Osteocyte (in vitro differentiated cells): ENCODE data around the gene SLC30A1. TPM values are rescaled to one million over a fixed set of nuclear protein-coding genes. Genes with fewer than 3 reads are reported as not detected.
"Not testable (repeated sequence)": the region's sequence is repeated elsewhere in the genome, so short reads cannot be mapped to it uniquely, and the experiment has no call there.

ENCODE experiments used
- DNase-seq: peaks from one replicate; pipeline ENCODE4 v3.0.0; 2021; ENCODE audit warnings: mixed read lengths; ENCODE audit not compliant: unreplicated experiment; ENCODE audit errors: extremely low spot score
- H3K27ac Mint-ChIP-seq: one replicate; pipeline ENCODE4 v1.8.0; 2021; ENCODE audit warnings: mild to moderate bottlenecking, mixed read lengths; ENCODE audit not compliant: unreplicated experiment
- H3K27me3 Mint-ChIP-seq: one replicate; pipeline ENCODE4 v1.8.0; 2021; ENCODE audit warnings: mixed read lengths; ENCODE audit not compliant: unreplicated experiment
- H3K36me3 Mint-ChIP-seq: one replicate; pipeline ENCODE4 v1.8.0; 2021; ENCODE audit warnings: mixed read lengths; ENCODE audit not compliant: unreplicated experiment
- H3K4me1 Mint-ChIP-seq: one replicate; pipeline ENCODE4 v1.8.0; 2021; ENCODE audit warnings: mixed read lengths; ENCODE audit not compliant: unreplicated experiment
- H3K4me3 Mint-ChIP-seq: one replicate; pipeline ENCODE4 v1.8.0; 2021; ENCODE audit warnings: mild to moderate bottlenecking, moderate library complexity, mixed read lengths; ENCODE audit not compliant: unreplicated experiment
- H3K9me3 Mint-ChIP-seq: one replicate; pipeline ENCODE4 v1.8.0; 2021; ENCODE audit warnings: mixed read lengths; ENCODE audit not compliant: unreplicated experiment
- total RNA-seq: library from RNA; stranded (reverse); gene quantifications from 2 replicates; pipeline ENCODE4 v1.2.1, GENCODE V29; 2021
- TF ChIP-seq, protein P1 (sequence below): fragments of 200-600 bp; sonication (generic); IDR thresholded peaks from 2 replicates; pipeline ENCODE4 v1.5.0; 2021; ENCODE audit warnings: antibody characterized with exemption, mild to moderate bottlenecking, moderate library complexity

Gene SLC30A1
- total RNA-seq, 1 donor from 2014 or later, result 12.1 TPM

DNA sequence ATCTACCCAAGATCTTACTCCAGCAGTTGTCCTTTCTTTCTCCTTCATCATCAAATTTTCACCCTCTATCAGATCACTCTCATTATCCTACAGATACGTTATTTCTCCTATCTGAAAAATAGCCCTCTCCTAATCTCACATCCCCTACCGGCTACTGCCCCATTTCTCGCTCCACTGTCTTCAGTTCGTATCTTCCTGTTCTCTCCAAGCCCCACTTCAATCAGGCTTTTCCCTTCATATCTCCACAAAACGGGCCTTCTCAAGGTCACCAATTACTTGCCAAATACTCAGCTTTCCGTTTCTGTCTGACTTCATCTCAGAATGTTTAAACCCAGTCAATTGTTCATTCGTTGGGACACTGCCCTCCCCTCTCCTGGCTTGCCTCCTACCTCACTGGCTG is 32.4 kb downstream of the SLC30A1 start:
- no peak for DNase-seq
- TF ChIP-seq, protein P1, sequence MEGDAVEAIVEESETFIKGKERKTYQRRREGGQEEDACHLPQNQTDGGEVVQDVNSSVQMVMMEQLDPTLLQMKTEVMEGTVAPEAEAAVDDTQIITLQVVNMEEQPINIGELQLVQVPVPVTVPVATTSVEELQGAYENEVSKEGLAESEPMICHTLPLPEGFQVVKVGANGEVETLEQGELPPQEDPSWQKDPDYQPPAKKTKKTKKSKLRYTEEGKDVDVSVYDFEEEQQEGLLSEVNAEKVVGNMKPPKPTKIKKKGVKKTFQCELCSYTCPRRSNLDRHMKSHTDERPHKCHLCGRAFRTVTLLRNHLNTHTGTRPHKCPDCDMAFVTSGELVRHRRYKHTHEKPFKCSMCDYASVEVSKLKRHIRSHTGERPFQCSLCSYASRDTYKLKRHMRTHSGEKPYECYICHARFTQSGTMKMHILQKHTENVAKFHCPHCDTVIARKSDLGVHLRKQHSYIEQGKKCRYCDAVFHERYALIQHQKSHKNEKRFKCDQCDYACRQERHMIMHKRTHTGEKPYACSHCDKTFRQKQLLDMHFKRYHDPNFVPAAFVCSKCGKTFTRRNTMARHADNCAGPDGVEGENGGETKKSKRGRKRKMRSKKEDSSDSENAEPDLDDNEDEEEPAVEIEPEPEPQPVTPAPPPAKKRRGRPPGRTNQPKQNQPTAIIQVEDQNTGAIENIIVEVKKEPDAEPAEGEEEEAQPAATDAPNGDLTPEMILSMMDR, result no peak

DNA sequence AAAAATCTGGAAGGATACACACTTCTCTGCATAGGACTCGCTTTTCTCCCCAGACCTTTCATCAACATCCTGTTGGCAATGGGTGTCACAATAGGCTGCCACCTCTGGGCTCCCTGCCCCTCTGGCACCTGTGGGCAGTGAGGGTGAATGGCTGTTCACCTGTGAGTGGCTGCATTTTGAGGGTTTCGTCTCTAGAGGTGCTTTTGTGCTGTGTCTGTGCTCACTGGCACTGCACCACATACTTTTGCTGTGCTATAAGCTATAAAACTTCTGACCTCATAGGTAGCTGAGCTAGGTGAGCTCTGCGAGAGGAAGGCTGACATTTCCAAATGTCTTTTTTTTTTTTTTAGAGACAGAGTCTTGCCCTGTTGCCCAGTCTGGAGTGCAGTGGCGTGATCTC is 35.9 kb downstream of the SLC30A1 start:
- Mint-ChIP-seq H3K4me3 (no peak overlapping the region), H3K9me3 (no peaks in the 10 kb centered on the region), H3K27ac (no peak overlapping the region), H3K36me3 (no peaks in the 10 kb centered on the region), H3K27me3 (peaks cover 7% of the 10 kb centered on the region), H3K4me1 (peaks cover 3% of the 10 kb centered on the region)
- DNase-seq, result no peak
- TF ChIP-seq, protein P1, result no peak

More for the DNA sequence above, 32.4 kb downstream of the SLC30A1 start:
- peaks cover 9% of the 10 kb centered on the region for H3K27me3 Mint-ChIP-seq
- H3K9me3 Mint-ChIP-seq, result no peaks in the 10 kb centered on the region
- H3K27ac Mint-ChIP-seq, result no peak overlapping the region
- peaks cover 9% of the 10 kb centered on the region for H3K4me1 Mint-ChIP-seq
- no peaks in the 10 kb centered on the region for H3K36me3 Mint-ChIP-seq
- no peak overlapping the region for H3K4me3 Mint-ChIP-seq

DNA sequence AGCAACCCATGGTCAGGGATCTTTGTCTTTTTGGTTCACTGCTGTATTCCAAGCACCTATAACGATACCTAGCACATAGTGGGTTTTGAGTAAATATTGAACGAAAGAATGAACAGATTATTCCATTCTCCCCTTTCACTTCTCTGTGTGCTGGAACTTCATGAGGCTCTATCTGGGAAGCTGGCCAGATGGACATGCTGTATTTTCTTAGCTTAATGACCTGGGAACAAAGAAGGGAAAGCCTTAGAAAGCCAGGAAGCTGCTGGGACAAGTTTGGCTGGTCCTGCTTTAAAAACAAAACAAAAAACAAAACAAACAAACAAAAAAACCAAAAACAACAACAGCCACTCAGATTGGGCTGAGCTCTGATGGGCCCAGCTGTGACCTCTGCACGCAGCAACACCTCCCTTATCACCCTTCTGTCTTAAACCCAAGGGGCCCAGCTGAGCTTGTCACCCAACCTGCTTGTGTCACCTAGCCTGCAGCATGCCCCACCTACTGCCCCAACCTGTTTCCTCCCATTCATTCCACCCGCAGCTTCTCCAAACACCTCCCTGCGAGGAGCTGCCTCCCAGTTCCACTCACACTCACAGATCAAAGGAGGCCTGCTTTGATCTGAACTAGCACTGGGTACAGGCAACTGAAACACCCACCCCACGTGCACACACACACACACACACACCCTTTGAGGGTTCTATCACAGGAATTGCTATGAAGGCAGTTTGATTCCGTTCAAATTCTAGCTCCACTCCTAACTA is 37.1 kb downstream of the SLC30A1 start:
- no peaks in the 10 kb centered on the region for H3K9me3 Mint-ChIP-seq
- no peak overlapping the region for H3K4me3 Mint-ChIP-seq
- H3K27ac Mint-ChIP-seq, result no peak overlapping the region

DNA sequence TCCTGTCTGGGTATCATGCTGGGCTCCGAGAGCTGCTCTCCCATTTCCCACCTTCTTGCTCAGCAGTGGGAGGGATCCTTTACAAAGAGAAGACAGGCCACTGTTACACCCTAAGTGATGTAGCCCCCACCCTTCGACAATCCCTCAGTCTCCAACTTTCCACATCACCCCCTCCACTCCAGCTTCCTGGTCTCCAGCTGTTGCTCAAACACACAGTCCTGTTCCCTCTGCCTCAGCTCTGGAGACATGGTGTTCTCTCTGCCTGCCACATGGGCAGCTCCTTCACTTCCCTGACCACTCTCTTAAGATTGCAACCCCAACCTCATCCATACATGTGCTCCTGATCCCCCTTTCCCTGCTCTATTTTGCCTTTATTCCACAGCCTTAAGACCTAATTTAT is 37.7 kb downstream of the SLC30A1 start:
- DNase-seq, result no peak
- no peak overlapping the region for H3K4me3 Mint-ChIP-seq
- TF ChIP-seq, protein P1, result no peak
- peaks cover 7% of the 10 kb centered on the region for H3K27me3 Mint-ChIP-seq
- H3K36me3 Mint-ChIP-seq, result no peaks in the 10 kb centered on the region
- no peak overlapping the region for H3K27ac Mint-ChIP-seq
- no peaks in the 10 kb centered on the region for H3K9me3 Mint-ChIP-seq
- peaks cover 3% of the 10 kb centered on the region for H3K4me1 Mint-ChIP-seq

More for the DNA sequence above, 37.1 kb downstream of the SLC30A1 start:
- DNase-seq, result no peak
- Mint-ChIP-seq H3K27me3 (peaks cover 7% of the 10 kb centered on the region), H3K4me1 (peaks cover 3% of the 10 kb centered on the region), H3K36me3 (no peaks in the 10 kb centered on the region)
- TF ChIP-seq, protein P1, result no peak

DNA sequence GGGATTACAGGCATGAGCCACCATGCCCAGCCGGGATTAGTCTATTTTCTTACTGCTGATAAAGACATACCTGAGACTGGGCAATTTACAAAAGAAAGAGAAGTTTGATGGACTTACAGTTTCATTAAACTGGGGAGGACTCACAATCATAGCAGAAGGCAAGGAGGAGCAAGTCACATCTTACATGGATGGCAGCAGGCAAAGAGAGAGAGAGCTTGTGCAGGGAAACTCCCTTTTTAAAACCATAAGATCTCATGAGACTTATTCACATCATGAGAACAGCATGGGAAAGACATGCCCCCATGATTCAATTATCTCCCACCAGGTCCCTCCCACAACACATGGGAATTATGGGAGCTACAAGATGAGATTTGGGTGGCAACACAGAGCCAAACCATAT is 38.1 kb downstream of the SLC30A1 start:
- H3K4me1 Mint-ChIP-seq, DNase-seq, H3K4me3 Mint-ChIP-seq, H3K36me3 Mint-ChIP-seq, H3K27ac Mint-ChIP-seq, H3K27me3 Mint-ChIP-seq, H3K9me3 Mint-ChIP-seq: not testable (repeated sequence)
